H1 (cell line): ENCODE data around the gene FDXACB1. TPM values are rescaled to one million over a fixed set of nuclear protein-coding genes. Genes with fewer than 3 reads are reported as not detected.
A peak's percentile ranks its signal among the peaks of the same experiment; 100 is the strongest.

Experiments used
- CTCF ChIA-PET: fragments of 300-600 bp; sonication (Branson Sonifier 250); formaldehyde crosslinking; loops from one replicate; lab custom pipeline; 2021; ENCODE audit not compliant: partially characterized antibody; lab: Charles Lee
- POLR2A ChIA-PET: fragments of 300-600 bp; sonication (Branson Sonifier 250); formaldehyde crosslinking; loops from one replicate; lab custom pipeline; 2021; ENCODE audit warnings: inconsistent platforms; ENCODE audit not compliant: partially characterized antibody; lab: Charles Lee
- DNase-seq, 2 experiments: peaks; one replicate each; pipeline versions ENCODE4 v3.0.0 to v3.0.0-alpha.2; 2010 to 2022; ENCODE audit warnings: low spot score in 2 of 2, low read depth in 1 of 2, mixed read lengths in 1 of 2
- FAIRE-seq: peaks from 2 replicates; lab custom pipeline; 2011; peaks lifted over from hg19 to GRCh38; lab: Jason Lieb, UNC
- H2AFZ ChIP-seq: 2 replicates; pipeline ENCODE4 v1.8.1; 2012; ENCODE audit warnings: low read length, inconsistent platforms
- H2AK5ac ChIP-seq: 2 replicates; pipeline ENCODE4 v1.6.1; 2013; ENCODE audit warnings: low read depth, low read length
- H2BK120ac ChIP-seq: replicated peaks from 2 replicates; pipeline ENCODE3; 2013; ENCODE audit warnings: low read depth, low read length, inconsistent platforms
- H2BK12ac ChIP-seq: 2 replicates; pipeline ENCODE4 v1.6.1; 2013; ENCODE audit warnings: low read depth, low read length
- H2BK15ac ChIP-seq: 2 replicates; pipeline ENCODE4 v1.6.1; 2013; ENCODE audit warnings: low read length
- H2BK20ac ChIP-seq: 2 replicates; pipeline ENCODE4 v1.6.1; 2013; ENCODE audit warnings: low read length
- H2BK5ac ChIP-seq: 2 replicates; pipeline ENCODE4 v1.6.1; 2013; ENCODE audit warnings: low read depth, low read length
- H3K14ac ChIP-seq: 2 replicates; pipeline ENCODE4 v1.6.1; 2013; ENCODE audit warnings: inconsistent platforms; ENCODE audit not compliant: insufficient read length
- H3K18ac ChIP-seq: 2 replicates; pipeline ENCODE4 v1.6.1; 2013; ENCODE audit warnings: low read length; ENCODE audit errors: extremely low read depth
- H3K23ac ChIP-seq: 2 replicates; pipeline ENCODE4 v1.6.1; 2013; ENCODE audit warnings: inconsistent platforms; ENCODE audit not compliant: insufficient read length
- H3K23me2 ChIP-seq: 2 replicates; pipeline ENCODE4 v1.6.1; 2013; ENCODE audit warnings: low read depth, low read length
- H3K27ac ChIP-seq: 2 replicates; pipeline ENCODE4 v1.6.1; 2011; ENCODE audit warnings: low read depth, low read length, inconsistent platforms
- H3K27me3 ChIP-seq, 4 experiments: replicated peaks in 1 of 4; 1 replicate in 1 of 4; 2 replicates in 3 of 4; pipeline versions ENCODE4 v1.6.1 to v1.8.1; 2011 to 2013; ENCODE audit warnings: low read length in 3 of 4, mild to moderate bottlenecking in 3 of 4, inconsistent platforms in 2 of 4, mixed read lengths in 2 of 4, moderate library complexity in 1 of 4; ENCODE audit not compliant: control insufficient read depth in 3 of 4, insufficient read depth in 3 of 4; ENCODE audit errors: extremely low read depth in 1 of 4
- H3K36me3 ChIP-seq, 4 experiments: 2 replicates each; pipeline versions ENCODE4 v1.6.1 to v1.8.1; 2011 to 2013; ENCODE audit warnings: mild to moderate bottlenecking in 4 of 4, low read length in 3 of 4, moderate library complexity in 2 of 4, control low read depth in 1 of 4, inconsistent platforms in 1 of 4; ENCODE audit not compliant: insufficient read depth in 4 of 4, control insufficient read depth in 2 of 4
- H3K4ac ChIP-seq: replicated peaks from 2 replicates; pipeline ENCODE3; 2013; ENCODE audit warnings: low read length, low read depth, mixed read lengths, inconsistent platforms; ENCODE audit not compliant: insufficient read length
- H3K4me1 ChIP-seq, 4 experiments: replicated peaks in 1 of 4; 1 replicate in 1 of 4; 2 replicates in 3 of 4; pipeline versions ENCODE4 v1.6.1 to v1.8.1; 2011 to 2013; ENCODE audit warnings: low read length in 3 of 4, inconsistent platforms in 2 of 4, mixed read lengths in 1 of 4; ENCODE audit not compliant: insufficient read depth in 4 of 4, control insufficient read depth in 3 of 4
- H3K4me2 ChIP-seq, 2 experiments: 2 replicates each; pipeline versions ENCODE4 v1.6.1 to v1.8.1; 2011 to 2013; ENCODE audit warnings: low read depth in 2 of 2, low read length in 2 of 2, control low read depth in 1 of 2, inconsistent platforms in 1 of 2, mild to moderate bottlenecking in 1 of 2; ENCODE audit not compliant: insufficient read depth in 1 of 2
- H3K4me3 ChIP-seq, 4 experiments: fragments of 200-600, 300-600 bp in 1 of 4; sonication (generic), shearing (Covaris generic), sonication (Bioruptor Twin) in 1 of 4; 2 replicates each; pipeline versions ENCODE4 v1.5.1 to v1.8.1; 2011 to 2016; ENCODE audit warnings: low read length in 4 of 4, low read depth in 3 of 4, control low read depth in 2 of 4, inconsistent platforms in 2 of 4, mild to moderate bottlenecking in 2 of 4, mixed read lengths in 1 of 4, moderate library complexity in 1 of 4; ENCODE audit not compliant: insufficient read depth in 2 of 4; ENCODE audit errors: extremely low read depth in 1 of 4
- H3K56ac ChIP-seq: replicated peaks from 2 replicates; pipeline ENCODE3; 2013; ENCODE audit warnings: low read depth, mild to moderate bottlenecking, mixed read lengths, low read length, inconsistent platforms; ENCODE audit not compliant: insufficient read length
- H3K79me1 ChIP-seq: 2 replicates; pipeline ENCODE4 v1.6.1; 2013; ENCODE audit warnings: low read depth, low read length, control low read depth
- H3K79me2 ChIP-seq, 2 experiments: 2 replicates each; pipeline versions ENCODE4 v1.6.1 to v1.8.1; 2012 to 2013; ENCODE audit warnings: low read length in 2 of 2, mild to moderate bottlenecking in 2 of 2, inconsistent platforms in 1 of 2; ENCODE audit not compliant: insufficient read depth in 2 of 2, control insufficient read depth in 1 of 2
- H3K9ac ChIP-seq, 4 experiments: replicated peaks in 1 of 4; 1 replicate in 1 of 4; 2 replicates in 3 of 4; pipeline versions ENCODE4 v1.6.1 to v1.8.1; 2011 to 2013; ENCODE audit warnings: low read depth in 3 of 4, low read length in 3 of 4, control low read depth in 2 of 4, mild to moderate bottlenecking in 2 of 4, moderate library complexity in 2 of 4, inconsistent platforms in 1 of 4; ENCODE audit errors: extremely low read depth in 1 of 4
- H3K9me3 ChIP-seq, 2 experiments: 2 replicates each; pipeline versions ENCODE4 v1.6.1 to v1.8.1; 2012 to 2013; ENCODE audit warnings: mild to moderate bottlenecking in 2 of 2, moderate library complexity in 2 of 2, control low read depth in 1 of 2, inconsistent platforms in 1 of 2, low read depth in 1 of 2, low read length in 1 of 2, mixed read lengths in 1 of 2; ENCODE audit not compliant: insufficient read depth in 2 of 2
- H4K20me1 ChIP-seq, 2 experiments: replicated peaks in 1 of 2; 2 replicates each; pipeline versions ENCODE3 to v1.8.1; 2011 to 2013; ENCODE audit warnings: inconsistent platforms in 2 of 2, low read length in 2 of 2, mild to moderate bottlenecking in 1 of 2; ENCODE audit not compliant: insufficient read depth in 2 of 2, control insufficient read depth in 1 of 2
- H4K5ac ChIP-seq: 2 replicates; pipeline ENCODE4 v1.6.1; 2013; ENCODE audit warnings: low read length, low read depth, mixed read lengths, inconsistent platforms; ENCODE audit not compliant: insufficient read length
- H4K8ac ChIP-seq: 2 replicates; pipeline ENCODE4 v1.8.0; 2013; ENCODE audit warnings: mild to moderate bottlenecking, moderate library complexity, low read length, inconsistent platforms; ENCODE audit not compliant: insufficient read depth; ENCODE audit errors: extremely low read depth
- H4K91ac ChIP-seq: replicated peaks from 2 replicates; pipeline ENCODE3; 2013; ENCODE audit warnings: low read length, mixed read lengths, inconsistent platforms; ENCODE audit not compliant: insufficient read length
- CEBPB ChIP-seq: IDR thresholded peaks from 2 replicates; pipeline ENCODE4 v1.6.1; 2012; ENCODE audit warnings: low read depth, low read length
- EGR1 ChIP-seq: IDR thresholded peaks from 2 replicates; pipeline ENCODE4 v1.6.1; 2011; ENCODE audit warnings: low read depth, low read length, borderline replicate concordance
- EZH2 ChIP-seq: fragments of 200-600 bp; sonication (generic); IDR thresholded peaks from 2 replicates; pipeline ENCODE4 v1.7.1; 2012; ENCODE audit warnings: low read depth, mild to moderate bottlenecking, moderate library complexity, low read length, inconsistent platforms; ENCODE audit not compliant: severe bottlenecking
- POLR2A ChIP-seq, 2 experiments: IDR thresholded peaks; 1 replicate in 1 of 2; 2 replicates in 1 of 2; pipeline ENCODE4 v1.6.1; 2011; ENCODE audit warnings: low read depth in 2 of 2, low read length in 2 of 2, mild to moderate bottlenecking in 2 of 2; ENCODE audit errors: control extremely low read depth in 1 of 2
- WGBS, 2 experiments: shearing (Covaris generic) in 1 of 2; methylation state at CpG; one replicate each; pipeline versions ENCODE4 v1.1.6 to v1.1.7; 2013 to 2015; ENCODE audit warnings: low lambda C conversion rate in 2 of 2, mixed read lengths in 2 of 2, inconsistent platforms in 1 of 2, low coverage in 1 of 2, missing lambda C conversion rate in 1 of 2; ENCODE audit not compliant: insufficient replicate concordance in 2 of 2, insufficient coverage in 1 of 2, insufficient read length in 1 of 2; ENCODE audit errors: extremely low coverage in 1 of 2, missing lambda C conversion rate in 1 of 2; 5-methylcytosine and 5-hydroxymethylcytosine counted together
- polyA plus RNA-seq, 7 experiments: library from polyadenylated mRNA; depleted of rRNA in 3 of 7; stranded (reverse) in 5 of 7; unstranded in 2 of 7; fragments of >200 nt in 5 of 7; fragments of 200-250 nt in 2 of 7; gene quantifications; 1 replicate in 5 of 7; 2 replicates in 1 of 7; 4 replicates in 1 of 7; pipeline versions ENCODE4 v1.2.1 to v1.2.3, GENCODE V29; 2011 to 2013; ENCODE audit warnings: missing spikeins in 2 of 7, mixed read lengths in 2 of 7
- total RNA-seq: library from RNA; stranded (reverse); fragmentation: NEBNext Ultra II Directional; extraction: Animal tissue kit (Norgen Biotek cat#: 25700); gene quantifications from 2 replicates; pipeline ENCODE4 v1.2.1, GENCODE V29; 2021

FDXACB1 gene
- total and polyA plus RNA-seq, 2 of the 8 experiments (the other 6 are each of a cell fraction or from before 2014, with no cell fraction given): 1.4 to 2.3 TPM

- no peak overlapping the region for H2AFZ ChIP-seq
- no peaks in the 10 kb centered on the region for H3K79me1 ChIP-seq
- H3K79me2 ChIP-seq: no peaks in the 10 kb centered on the region
- peak overlapping the region; percentile 91; the same call in 1 of the 2 replicates for H3K18ac ChIP-seq
- H4K20me1 ChIP-seq: no peaks in the 10 kb centered on the region
- 86% methylated on average over 16 of the region's 16 CpGs; no CpG with 5 or more reads in 1 of the 2 experiments for WGBS, 2 experiments
- peaks cover 3% of the 10 kb centered on the region; the same call in 1 of the 2 replicates for H3K23me2 ChIP-seq
- peak overlapping the region; percentile 8 for H3K4ac ChIP-seq
- FAIRE-seq (no peak), DNase-seq (no peak)
- peak overlapping the region in 2 of 4 experiments; percentile 61 to 70; a peak in 4 of 8 replicates for H3K4me3 ChIP-seq
- H3K27me3 ChIP-seq: no peaks in the 10 kb centered on the region; a peak in 1 of 7 replicates
- H3K9ac ChIP-seq: no peak overlapping the region; a peak in 1 of 7 replicates
- TF ChIP-seq CEBPB (no peak), POLR2A (IDR thresholded peaks at IDR 0.05; ENCODE audit: control extremely low read depth in 1 of 2, low read depth in 2 of 2, low read length in 2 of 2) (no peak), EZH2 (no peak), EGR1 (no peak)
- no peaks in the 10 kb centered on the region for H3K9me3 ChIP-seq
- peak overlapping the region; percentile 72 for H2BK15ac ChIP-seq
- peak overlapping the region; percentile 88; the same call in 1 of the 2 replicates for H2AK5ac ChIP-seq
- H2BK20ac ChIP-seq: peak overlapping the region; percentile 93; the same call in 1 of the 2 replicates
- H2BK5ac ChIP-seq: peak overlapping the region; percentile 96
- peak overlapping the region; percentile 75; the same call in 1 of the 2 replicates for H3K27ac ChIP-seq
- POLR2A ChIA-PET: interaction anchor here (1.9 to 2.9 kb wide), 3 partner anchors 11 to 57 kb away, joined by 8 to 21 read pairs (median 8); partner anchors contain the start of gene DIXDC1
- H2BK120ac ChIP-seq: no peak overlapping the region
- no peak overlapping the region for H3K14ac ChIP-seq
- H3K4me1 ChIP-seq: peaks cover 0 to 10% (median 3%) of the 10 kb centered on the region in 4 experiments; a peak in 5 of 7 replicates
- peak overlapping the region; percentile 68 for H2BK12ac ChIP-seq
- no peak overlapping the region for H4K5ac ChIP-seq
- CTCF ChIA-PET: interaction anchor here (0.5 to 25.5 kb wide), 8 partner anchors 10 to 55 kb away, joined by 3 to 565 read pairs (median 7); partner anchors contain the start of genes ALG9 and CRYAB
- H4K8ac ChIP-seq: no peak overlapping the region; the same call in 1 of the 2 replicates
- peak overlapping the region; percentile 71 to 86 for H3K4me2 ChIP-seq
- no peaks in the 10 kb centered on the region for H3K36me3 ChIP-seq
- no peak overlapping the region for H3K56ac ChIP-seq
- H4K91ac ChIP-seq: peak overlapping the region; percentile 52
- no peak overlapping the region for H3K23ac ChIP-seq
Measured at GRCh38 chr11:111925953-111926352, 47.0 kb upstream of the FDXACB1 start.
